NCI-H524 treated with DMSO at 0.1 percent for 48 hours (cell line): ENCODE results near the gene DNAJC27.

Source experiments
- DNase-seq: peaks from one replicate; lab custom pipeline; 2025; lab: John Stamatoyannopoulos, UW

Gene DNAJC27

DNA sequence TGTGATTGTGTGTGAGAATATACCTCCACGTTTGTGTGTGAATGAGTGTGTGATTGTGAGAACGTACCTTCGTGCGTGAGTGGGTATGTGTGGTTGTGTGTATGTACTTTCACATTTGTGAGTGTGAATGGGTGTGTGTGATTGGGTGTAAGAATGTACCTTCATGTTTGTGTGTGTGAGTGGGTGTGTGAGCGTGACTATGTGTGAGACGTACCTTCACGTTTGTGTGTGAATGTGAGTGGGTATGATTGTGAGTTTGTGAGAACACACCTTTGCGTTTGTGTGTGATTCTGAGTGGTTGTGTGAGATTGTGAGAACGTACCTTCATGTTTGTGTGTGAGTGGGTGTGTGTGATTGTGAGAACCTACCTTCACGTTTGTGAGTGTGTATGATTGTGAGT is 45.9 kb downstream of the DNAJC27 start:
- DNase-seq, result no peak

DNA sequence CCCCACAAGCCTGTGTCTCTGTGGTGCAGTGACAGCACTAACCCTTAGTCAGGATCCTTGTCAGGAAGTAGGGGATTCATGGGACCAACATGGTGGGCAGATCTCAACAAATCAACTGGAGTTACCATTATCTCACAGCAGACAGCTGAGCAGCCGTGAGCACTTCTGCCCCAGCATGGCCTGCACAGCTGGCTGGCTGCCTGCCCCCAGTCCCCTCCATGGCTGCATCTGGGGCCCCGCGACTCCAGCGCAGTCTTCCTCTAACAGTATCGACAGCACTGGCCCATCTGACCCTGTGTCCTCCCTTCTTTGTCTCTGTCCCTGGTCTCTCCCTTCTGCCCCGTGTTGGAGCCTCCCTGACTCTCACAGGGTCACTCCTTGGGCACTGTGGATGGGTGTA is 47.0 kb downstream of the DNAJC27 start:
- DNase-seq, result no peak

DNA sequence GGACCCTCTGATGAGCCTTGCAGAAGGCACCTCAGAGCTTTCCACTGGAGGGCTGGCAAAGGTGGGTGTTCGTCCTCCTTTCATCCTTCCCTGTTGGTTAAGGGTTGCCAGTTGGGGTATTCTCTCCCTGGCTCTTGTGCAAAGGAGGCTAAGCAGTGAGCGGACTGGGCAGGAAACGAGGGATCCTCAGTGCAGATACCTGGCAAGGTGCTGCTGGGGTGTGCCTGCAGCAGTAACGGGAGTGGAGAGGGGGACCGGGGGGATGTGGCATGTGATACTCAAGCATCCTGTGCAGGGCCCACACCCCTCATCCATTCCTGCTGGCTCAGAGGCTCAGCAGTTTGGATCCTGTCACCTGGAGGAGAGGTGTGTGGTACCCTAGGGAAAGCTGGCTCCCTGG is 47.5 kb downstream of the DNAJC27 start:
- DNase-seq, result no peak

DNA sequence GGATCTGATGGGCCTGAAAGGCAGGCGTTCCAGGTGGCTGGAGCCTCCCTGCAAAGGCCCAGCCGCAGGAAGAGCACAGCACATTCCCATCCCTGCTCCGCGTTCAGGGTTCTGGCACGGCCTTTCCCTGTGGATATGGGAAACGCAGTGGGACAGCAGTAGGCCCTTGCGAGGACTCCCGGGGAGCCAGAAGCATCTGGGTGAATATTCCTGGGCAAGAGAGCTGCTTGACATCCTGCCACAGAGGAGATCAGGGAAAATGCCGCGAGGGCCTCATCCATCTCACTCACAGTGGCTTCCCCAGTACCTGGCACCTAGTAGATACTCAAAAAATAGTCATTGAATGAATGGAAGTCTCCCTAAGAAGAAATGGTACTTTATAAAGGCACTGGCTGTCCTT is 48.6 kb downstream of the DNAJC27 start:
- DNase-seq, result no peak

DNA sequence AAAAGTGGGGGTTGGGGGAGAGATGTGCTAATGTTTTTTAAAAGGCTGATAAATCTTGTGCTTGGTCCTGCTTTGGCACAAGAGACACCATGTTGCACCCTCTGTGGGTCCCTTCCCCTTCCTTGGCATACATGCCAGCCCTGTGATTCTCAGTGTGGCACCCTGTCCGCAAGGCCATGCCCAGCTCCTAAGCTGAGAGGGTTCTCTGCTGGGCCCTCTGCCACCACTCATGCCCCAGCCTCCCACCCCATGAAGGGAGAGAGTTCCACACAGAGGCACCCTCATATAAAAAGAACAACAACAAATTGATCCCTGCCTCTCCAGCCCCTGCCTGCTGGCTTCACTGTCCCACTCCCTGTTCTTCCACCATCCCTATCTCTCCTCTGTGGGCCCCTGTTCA is 49.2 kb downstream of the DNAJC27 start:
- DNase-seq, result no peak

DNA sequence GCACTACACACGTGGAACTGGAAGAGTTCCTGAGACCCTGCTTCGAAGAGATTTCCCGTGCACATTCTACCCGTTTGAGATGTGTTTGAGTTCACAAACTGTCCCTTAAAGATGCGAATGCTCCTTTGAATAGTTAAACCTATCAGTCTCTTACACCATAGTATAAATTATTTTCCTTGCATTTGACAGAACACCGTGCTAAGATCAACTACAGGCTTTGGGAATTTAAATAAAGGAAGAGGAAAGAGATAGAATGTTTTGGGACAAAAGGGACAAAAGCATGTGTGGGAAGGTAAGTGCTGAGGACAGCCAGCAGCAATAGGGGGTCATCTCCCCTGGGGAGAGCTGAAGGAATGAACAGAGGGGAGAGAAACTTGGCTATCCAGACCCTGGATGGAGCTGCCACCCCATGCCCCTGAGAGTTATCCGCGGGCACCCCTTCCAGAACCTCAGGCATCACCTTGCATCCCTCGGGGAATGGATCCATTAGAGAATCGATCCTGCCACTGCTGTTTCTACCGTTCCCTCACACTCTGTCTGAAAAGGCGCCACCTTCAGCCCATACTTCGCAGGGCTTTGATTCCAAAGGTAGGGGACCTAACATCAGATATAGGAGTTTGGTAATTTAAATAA is 50.8 kb downstream of the DNAJC27 start:
- no peak for DNase-seq

DNA sequence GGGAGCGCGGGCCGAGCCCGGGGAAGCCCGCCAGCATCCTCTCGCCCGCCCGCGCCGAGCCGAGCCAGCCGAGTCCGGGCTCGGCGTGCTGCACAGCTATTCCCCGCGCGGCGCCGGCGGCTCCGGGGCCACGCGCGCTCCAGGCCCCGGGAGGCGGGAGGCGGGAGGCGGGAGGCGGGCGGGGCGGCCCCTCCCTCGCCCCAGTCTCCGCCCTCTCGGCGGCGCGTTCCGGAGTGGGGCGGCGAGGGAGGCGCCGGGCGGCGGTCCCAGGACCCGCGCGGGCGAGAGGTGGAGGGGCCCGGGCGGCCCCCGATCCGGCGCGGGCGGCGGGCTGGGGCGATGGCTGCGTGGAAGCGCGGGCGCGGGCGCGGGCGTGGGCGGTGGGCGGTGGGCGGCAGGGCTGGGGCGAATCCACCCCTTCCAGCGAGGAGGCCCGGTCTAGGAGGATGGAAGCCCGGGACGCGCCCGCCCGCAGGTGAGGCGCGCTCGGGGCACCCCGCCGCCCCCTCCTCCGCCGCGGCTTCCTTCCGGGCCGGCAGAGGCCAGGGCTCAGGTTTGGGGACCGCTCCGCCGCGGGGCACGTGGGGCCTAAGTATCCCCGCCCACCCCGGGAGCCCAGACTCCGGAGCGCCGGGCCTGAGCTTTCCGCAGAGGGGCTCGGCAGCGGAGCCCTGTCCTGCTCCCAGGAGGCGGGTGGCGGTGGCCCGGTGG is 51.5 kb downstream of the DNAJC27 start, which contains the start of gene ADCY3:
Gene ADCY3, minus strand, starts transcription at position 140 of the 711 bp plus-strand sequence. CDS start 1,250 bp downstream, outside the sequence.
- no peak for DNase-seq

DNA sequence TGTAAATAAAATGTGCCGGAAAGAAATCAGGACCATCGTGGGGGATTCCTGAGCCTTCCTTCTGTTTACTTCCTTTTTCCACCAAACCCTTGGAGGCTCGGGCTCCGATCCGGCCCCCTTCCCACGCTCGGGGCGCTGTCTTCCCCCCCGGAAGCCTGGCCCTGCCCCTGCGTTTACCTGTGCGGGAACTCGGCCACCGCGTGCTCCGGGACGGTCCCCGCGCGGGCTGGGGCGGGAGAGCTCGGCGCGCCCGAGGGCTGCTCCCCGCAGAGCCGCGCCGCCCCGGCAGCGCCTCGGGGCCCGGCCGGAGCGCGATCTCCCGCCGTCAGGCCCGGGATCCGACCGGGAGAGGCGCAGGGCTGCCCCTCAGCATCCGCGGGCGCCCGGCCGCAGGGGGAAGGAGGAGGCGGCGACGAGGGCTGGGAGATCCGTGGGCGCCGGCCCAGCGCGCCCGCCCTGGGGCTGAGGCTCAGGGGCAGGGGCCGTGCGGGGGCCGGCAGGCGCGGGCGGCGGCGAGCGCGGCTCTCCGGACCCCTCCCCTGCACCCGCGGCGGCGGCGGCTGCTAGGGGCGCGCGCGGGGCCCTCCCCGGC is 52.2 kb downstream of the DNAJC27 start:
- no peak for DNase-seq

DNA sequence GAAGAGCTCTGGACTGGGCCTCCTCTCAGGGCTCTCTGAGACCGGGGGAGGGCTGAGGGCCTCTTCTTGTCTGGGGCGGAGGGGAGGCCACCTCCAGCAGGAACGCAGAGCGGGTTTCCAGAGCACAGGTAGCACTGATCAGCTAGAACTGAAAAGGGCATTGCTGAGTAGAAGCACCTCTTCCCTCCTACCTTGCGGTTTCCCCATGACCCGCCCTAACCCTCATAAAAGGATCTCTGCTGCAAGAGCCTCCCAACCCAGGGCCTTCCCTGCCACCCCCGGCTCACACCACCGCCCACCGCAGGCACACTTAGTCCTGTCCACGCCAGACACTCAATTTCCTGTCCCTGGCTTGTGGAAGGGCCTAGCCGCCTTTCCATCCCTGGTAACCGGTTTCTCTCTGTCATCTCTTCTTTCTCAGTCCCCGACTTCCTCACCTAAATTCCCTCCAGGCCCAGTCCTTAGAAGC is 52.7 kb downstream of the DNAJC27 start:
- no peak for DNase-seq

DNA sequence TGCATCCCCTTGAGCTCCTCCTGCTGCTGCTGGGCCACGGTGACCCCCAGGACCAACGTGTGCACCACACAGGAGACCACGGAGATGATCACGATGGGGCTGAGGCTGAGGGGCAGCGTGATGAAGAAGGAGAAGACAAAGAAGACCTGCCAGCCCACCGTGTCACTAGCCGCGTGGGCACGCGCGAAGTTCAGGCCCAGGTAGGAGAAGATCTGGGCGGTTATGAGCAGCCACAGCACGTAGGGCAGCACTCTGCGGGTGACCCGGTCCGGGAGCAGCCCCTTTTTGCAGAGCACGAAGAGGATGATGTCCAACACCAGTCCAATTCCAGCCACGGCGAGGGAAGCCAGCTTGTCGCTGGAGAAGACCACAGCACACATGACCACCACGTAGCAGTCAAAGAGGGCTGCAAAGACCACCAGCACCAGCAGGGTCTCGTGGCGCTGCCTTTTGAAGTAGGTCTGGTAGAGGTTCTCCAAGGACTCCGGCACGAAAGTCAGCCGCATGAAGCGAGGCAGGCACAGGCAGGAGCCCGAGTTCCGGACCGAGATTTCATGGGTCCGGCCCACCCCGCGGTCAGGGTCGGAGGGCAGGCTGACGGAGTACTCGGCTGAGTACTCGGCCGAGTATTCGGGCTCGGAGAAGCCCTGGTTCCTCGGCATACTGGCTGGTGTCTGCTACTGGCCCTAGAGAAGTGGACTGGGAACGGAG is 53.3 kb downstream of the DNAJC27 start:
- DNase-seq, result no peak

DNA sequence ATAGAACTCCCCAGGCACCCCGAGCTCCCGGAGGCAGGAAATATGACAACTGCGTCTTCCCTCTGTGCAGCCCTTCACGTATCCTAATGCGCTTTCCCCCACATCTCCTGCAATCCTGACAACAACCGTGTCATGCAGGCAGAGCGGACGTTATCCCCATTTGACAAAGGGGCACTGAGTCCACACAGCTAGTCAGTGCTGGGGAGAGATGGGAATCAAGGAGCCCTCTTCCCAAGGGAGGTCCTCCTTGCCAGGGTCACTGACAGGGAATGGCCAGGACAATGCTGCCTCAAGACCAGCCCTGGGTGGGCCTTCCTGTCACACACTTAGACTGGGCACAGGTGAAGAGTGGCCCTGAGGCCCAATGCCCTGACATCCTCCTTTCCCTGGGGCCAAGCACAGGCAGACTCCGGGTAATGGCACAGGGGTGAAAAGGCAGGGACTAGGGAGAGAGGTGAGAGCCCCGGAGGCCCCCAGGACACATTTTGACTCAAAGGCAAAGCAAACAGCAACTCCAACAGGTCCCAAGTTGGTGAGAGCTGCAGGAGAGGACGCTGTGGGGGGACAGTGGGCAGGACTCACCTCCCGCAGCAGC is 53.9 kb downstream of the DNAJC27 start:
- DNase-seq, result no peak

DNA sequence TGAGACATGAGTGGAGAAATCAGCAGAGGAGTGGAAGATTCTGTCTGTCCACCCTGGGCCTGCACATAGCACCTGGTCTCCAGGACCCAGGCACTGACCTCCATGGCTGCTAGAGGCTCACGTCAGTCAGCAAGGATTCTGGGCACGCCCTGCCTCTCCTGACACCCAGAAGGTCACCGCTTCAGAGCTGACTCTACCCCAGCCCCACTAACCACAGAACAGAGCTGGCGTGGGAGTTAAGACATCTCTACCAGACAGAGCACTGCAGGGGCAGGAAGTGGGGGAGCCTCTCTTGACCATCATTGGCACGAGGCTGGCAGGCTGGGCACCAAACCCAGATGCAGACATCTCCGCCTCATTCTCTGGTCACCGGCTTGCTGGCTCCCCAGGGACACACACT is 54.7 kb downstream of the DNAJC27 start:
- no peak for DNase-seq

DNA sequence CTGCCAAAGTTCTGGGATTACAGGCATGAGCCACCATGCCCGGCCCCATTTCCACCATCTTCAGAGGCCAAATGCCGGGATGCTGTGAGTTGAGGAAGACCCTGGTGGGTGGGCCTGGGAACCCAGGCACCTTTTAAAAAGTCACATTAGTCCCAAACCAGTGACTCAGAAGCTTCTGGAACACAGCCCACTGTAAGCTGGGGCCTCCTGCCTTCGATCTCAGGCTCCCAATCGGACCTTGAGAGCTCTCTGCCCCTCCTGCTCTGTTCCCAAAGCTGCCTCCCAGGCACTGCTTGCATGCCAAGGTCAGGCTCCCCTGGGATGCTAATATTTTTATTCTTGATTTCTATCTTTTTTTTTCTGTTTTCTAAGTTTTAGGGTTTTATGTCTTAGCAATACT is 56.0 kb downstream of the DNAJC27 start:
- DNase-seq, result no peak

DNA sequence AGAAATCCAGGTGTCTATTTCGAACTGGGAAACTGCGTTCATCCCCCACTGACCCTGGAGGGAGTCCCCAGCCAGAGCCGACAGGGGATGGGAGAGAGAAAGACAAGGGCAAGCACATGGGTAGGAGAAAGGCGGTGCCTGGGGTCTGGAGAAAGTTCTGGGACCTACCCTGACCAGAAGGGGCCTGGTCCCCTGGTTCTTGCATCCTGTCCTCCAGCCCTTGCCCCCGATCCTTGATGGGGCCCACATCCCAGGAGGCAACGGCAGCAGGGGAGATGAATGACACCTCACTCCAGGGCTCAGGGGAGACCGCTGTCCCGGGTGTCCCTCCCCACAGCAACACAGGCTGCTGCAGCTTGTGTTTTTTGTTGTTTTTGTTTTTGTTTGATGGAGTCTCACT is 56.6 kb downstream of the DNAJC27 start:
- no peak for DNase-seq

DNA sequence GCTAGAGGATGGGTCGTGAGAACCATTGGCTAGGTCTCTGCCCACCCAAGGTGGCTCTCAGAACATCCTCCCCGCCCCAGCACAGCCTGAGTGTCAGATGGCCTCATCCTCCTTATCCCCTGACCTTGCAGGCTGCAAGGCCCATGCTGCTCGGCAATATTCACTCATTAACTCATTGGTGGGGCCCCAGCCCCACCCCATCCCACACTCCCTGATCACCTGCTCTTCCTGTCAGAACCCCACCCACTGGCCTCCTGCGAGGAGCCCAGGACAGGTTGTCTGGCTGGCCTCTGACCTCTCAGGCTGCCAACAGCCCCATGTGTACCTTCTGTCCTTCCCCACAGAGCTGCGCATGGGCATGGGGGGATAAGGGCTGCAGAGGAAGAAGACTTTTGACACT is 57.0 kb downstream of the DNAJC27 start:
- DNase-seq, result no peak

DNA sequence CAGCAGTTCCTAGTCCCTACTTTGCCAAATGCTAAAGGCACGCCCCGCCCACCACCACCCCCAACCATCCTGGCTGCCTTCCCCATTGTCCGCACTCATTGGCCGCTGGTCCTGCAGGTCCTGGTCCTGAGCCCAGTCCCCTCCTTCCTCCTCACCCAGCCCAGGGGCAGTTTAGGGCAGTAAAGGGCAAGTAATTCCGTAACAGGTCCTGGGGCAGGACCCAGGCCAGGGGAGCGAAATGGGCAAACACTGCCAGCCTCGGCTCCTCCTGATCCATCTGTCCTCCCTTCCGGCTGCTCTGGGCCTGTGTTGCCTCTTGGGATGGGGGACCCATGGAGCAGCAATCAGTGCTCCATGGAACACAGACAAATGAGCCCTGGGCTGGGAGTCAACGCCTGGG is 57.8 kb downstream of the DNAJC27 start:
- DNase-seq, result no peak

DNA sequence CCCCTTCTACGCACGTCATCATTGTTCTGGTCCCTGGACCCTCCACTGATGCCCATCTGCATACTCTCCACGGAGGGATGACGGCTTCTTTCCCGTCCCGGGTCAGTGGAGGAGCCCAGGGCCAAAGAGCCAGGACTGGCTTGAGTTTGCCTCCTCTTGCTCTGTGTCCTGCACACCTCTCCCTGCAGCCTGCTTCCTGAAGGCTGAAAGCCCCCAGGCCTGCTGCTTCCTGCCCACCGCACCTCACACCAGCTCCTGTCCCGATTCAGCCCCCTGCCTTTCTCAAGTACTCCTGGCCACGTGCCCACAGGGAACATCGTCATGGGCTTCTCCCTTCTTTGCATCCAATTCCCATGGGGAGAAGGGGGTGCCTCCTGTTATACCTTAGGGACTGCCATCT is 58.8 kb downstream of the DNAJC27 start:
- DNase-seq, result no peak

DNA sequence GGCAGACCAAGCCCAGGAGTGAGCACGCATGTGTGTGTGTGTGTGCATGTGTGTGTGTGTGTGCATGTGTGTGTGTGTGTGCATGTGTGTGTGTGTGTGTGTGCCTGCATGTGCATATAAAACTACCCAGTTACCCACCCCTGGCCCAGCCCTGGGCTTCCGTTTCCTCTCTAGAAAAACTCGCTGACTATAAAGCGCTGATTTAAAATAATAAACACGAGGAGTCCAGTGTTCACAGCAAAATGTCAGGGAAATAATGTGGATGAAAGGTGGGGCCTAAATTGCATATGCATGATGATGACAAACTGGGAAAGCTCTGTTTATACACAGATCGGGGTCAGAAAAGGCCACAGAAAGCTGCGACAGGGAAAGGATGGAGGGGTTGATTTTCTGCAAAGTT is 59.2 kb downstream of the DNAJC27 start:
- DNase-seq, result no peak

DNA sequence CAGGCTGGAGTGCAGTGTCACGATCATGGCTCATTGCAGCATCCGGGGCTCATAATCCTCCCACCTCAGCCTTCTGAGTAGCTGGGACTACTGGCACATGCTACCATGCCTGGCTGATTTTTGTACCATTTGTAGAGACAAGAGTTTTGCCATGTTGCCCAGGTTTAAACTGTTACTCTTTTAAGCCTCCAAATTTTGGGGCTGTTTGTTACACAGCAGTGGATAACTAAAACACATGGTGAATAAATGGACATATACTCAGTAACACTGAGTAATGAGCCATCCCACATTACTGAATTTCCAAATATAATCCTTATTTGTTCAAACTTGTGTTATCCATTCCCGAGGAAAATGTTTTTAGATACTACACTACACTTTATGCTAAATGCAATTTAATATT is 61.5 kb downstream of the DNAJC27 start:
- DNase-seq, result no peak

DNA sequence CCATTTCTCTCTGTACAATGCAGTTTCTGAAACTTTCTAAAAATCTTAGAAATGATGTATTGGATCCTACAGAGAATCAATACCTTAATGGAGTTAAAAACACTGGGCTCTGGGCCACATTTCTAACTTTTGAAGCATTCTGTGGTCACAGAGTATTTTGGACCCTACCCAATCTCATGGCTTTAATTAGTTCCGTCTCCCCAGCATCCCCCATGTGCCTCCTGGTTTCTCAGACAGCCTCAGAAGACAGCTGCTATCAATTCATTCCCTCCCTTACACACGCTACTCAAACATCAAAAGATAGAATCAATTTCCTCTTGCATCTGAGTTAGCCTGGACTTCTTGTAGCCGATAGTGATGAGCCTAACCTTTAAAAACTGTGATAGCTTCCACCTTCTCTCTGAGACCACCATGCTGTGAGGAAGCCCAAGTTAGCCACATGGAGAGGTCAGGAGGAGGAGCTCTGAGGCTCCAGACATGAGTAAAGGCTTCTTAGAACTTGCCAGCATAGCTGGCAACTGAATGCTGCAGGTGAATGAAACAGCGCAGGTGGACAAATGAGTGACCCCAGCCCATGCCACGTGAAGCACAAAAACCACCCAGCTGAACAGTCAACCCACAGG is 62.1 kb downstream of the DNAJC27 start:
- DNase-seq, result no peak

DNA sequence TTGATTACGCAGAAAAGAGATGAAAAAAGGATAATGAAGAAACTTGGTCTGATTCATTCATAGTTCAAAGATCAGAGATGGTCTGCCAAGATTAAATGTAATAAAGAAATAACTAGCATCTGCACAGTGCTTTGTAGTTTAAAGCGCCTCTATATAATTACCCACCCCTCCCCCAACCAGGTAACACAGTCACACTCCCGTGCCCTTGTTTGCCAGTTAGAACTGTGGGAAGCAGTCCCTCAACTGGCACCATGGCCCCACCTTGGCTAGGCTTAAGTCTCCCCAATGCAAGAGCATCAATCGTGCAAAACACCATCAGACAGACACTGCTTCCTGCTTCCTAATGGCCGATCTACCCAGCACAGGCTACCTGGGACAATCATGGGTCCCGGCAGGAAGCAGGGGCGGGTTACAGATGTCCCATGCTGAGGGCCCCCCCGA is 63.3 kb downstream of the DNAJC27 start:
- no peak for DNase-seq

DNA sequence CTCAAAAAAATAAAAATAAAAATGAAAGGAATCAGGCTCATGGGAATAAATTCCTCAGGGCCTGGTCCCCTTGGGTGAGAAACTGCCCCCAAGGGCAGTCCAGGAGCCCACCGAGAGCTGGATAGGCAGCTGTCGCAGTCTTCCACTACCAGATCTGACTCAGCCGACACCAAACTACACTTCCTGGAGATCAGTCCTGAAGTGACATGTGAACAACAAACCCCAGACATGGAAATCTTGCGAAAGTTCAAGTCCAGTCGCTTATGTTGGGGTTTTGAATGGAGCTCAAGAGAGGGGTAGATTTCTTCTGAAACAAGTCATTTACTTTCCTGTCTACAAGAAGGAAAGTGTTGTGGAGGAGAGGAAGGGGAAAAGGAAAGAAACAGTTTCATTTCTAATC is 64.6 kb downstream of the DNAJC27 start:
- DNase-seq, result no peak
